ENCODE measurements around the gene SRRM2.

The SRRM2 gene

GRCh38 chr16:2766430-2767139 is 14.1 kb downstream of the SRRM2 start:
- H3K27ac ChIP-seq: no peak overlapping the region

GRCh38 chr16:2767140-2767731 is 14.8 kb downstream of the SRRM2 start:
- no peak overlapping the region for H3K27ac ChIP-seq

More at GRCh38 chr16:2766430-2767139, 14.1 kb downstream of the SRRM2 start:
- TF ChIP-seq CTCF (conservative IDR thresholded peaks at IDR 0.05): no peak

GRCh38 chr16:2767891-2768290 is 15.5 kb downstream of the SRRM2 start:
- no peak for TF ChIP-seq CTCF (conservative IDR thresholded peaks at IDR 0.05)
- H3K27ac ChIP-seq: no peak overlapping the region

More at GRCh38 chr16:2767140-2767731, 14.8 kb downstream of the SRRM2 start:
- no peak for TF ChIP-seq CTCF (conservative IDR thresholded peaks at IDR 0.05)

GRCh38 chr16:2768403-2769089 is 16.1 kb downstream of the SRRM2 start:
- H3K27ac ChIP-seq: no peak overlapping the region
- TF ChIP-seq CTCF (conservative IDR thresholded peaks at IDR 0.05): no peak

GRCh38 chr16:2769100-2769529 is 16.7 kb downstream of the SRRM2 start:
- no peak for TF ChIP-seq CTCF (conservative IDR thresholded peaks at IDR 0.05)
- H3K27ac ChIP-seq: no peak overlapping the region

GRCh38 chr16:2769675-2770056 is 17.2 kb downstream of the SRRM2 start:
- no peak overlapping the region for H3K27ac ChIP-seq
- TF ChIP-seq CTCF (conservative IDR thresholded peaks at IDR 0.05): no peak

Measured in VCaP (cell line).